Adrenal gland (tissue), 5 donors: ENCODE measurements around the gene STRADB.

Experiments
- POLR2A ChIP-seq, 2 donors: fragments of 450-650 bp; IDR thresholded peaks; one replicate each; pipeline ENCODE4 v1.6.1; 2017; ENCODE audit warnings: antibody characterized with exemption in 2 of 2, mild to moderate bottlenecking in 2 of 2, moderate library complexity in 1 of 2
- TF ChIP-seq, protein P1 (sequence below), 6 experiments: fragments of 450-650 bp in 4 of 6; fragments of 200-600 bp in 2 of 6; sonication (generic) in 1 of 6; IDR thresholded peaks; 1 replicate in 5 of 6; 2 replicates in 1 of 6; pipeline versions ENCODE4 v1.5.1 to v1.8.0; 2016 to 2021; ENCODE audit warnings: antibody characterized with exemption in 6 of 6, mild to moderate bottlenecking in 2 of 6, moderate library complexity in 1 of 6
- donor health status: DM: no; HTN: no; CAD: no.

DNA sequence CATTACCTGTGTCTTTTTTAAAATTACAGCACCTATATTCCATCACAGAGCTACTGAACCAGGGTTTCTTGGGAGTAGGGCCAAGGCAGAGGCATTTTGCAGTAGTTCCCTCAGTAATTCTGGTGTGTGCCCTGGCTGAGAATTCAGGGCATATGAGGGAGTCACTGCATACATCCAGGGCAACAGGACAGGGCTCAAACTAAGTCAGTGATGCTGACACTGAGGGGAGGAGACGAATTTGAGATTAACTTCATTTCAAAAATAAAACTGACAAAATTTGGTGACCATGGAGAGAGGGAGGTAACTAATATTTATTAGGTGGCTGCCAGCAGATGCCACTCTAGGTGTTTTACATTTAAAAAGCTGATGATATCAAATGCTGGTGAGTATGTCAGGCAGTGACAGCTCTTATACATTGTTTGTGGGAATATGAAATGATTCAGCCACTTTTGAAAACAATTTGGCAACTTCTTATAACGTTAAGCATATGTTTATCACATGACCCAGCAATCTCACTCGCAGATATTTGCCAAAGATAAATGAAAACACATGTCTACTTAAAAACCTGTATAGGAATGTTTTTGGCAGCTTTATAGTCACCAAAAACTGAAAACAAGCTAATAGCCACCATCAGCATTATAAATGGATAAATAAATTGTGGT is 20.3 kb downstream of the STRADB start:
- TF ChIP-seq, protein P1, sequence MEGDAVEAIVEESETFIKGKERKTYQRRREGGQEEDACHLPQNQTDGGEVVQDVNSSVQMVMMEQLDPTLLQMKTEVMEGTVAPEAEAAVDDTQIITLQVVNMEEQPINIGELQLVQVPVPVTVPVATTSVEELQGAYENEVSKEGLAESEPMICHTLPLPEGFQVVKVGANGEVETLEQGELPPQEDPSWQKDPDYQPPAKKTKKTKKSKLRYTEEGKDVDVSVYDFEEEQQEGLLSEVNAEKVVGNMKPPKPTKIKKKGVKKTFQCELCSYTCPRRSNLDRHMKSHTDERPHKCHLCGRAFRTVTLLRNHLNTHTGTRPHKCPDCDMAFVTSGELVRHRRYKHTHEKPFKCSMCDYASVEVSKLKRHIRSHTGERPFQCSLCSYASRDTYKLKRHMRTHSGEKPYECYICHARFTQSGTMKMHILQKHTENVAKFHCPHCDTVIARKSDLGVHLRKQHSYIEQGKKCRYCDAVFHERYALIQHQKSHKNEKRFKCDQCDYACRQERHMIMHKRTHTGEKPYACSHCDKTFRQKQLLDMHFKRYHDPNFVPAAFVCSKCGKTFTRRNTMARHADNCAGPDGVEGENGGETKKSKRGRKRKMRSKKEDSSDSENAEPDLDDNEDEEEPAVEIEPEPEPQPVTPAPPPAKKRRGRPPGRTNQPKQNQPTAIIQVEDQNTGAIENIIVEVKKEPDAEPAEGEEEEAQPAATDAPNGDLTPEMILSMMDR (IDR thresholded peaks at IDR 0.05) = no peak
- TF ChIP-seq POLR2A (IDR thresholded peaks at IDR 0.05) = no peak
